ENCODE measurements around the gene PHF14.
"Not testable (repeated sequence)": the region's sequence is repeated elsewhere in the genome, so short reads cannot be mapped to it uniquely, and the experiment has no call there.

GRCh38 chr7:10995482-10996166, 22.0 kb downstream of the PHF14 start:
- TF ChIP-seq POLR2A, CTCF, EP300 (IDR thresholded peaks at IDR 0.05): not testable (repeated sequence)
